Smooth muscle cell (in vitro differentiated cells): ENCODE results near the gene TSPAN9. TPM values are rescaled to one million over a fixed set of nuclear protein-coding genes. Genes with fewer than 3 reads are reported as not detected.

Source experiments
- DNase-seq: peaks from one replicate; lab custom pipeline; 2025; ENCODE audit not compliant: unreplicated experiment; lab: John Stamatoyannopoulos, UW
- H2AFZ ChIP-seq: fragments of 200-600 bp; sonication (generic); 2 replicates; pipeline ENCODE4 v1.6.0; 2016; ENCODE audit warnings: antibody characterized with exemption, low read depth, mild to moderate bottlenecking
- H3F3A ChIP-seq: fragments of 200-600 bp; sonication (generic); 2 replicates; pipeline ENCODE4 v1.6.0; 2017; ENCODE audit warnings: antibody characterized with exemption, low read depth
- H3K27ac ChIP-seq: fragments of 200-600 bp; sonication (generic); 2 replicates; pipeline ENCODE4 v1.5.1; 2016; ENCODE audit warnings: low read depth, mild to moderate bottlenecking
- H3K27me3 ChIP-seq: fragments of 200-600 bp; sonication (generic); 2 replicates; pipeline ENCODE4 v1.6.1; 2016; ENCODE audit warnings: low read depth, mild to moderate bottlenecking
- H3K36me3 ChIP-seq: fragments of 200-600 bp; sonication (generic); 2 replicates; pipeline ENCODE4 v1.5.1; 2016; ENCODE audit warnings: low read depth
- H3K4me1 ChIP-seq: fragments of 200-600 bp; sonication (generic); 2 replicates; pipeline ENCODE4 v1.5.1; 2016; ENCODE audit warnings: low read depth
- H3K4me2 ChIP-seq: fragments of 200-600 bp; sonication (generic); 2 replicates; pipeline ENCODE4 v1.6.0; 2016; ENCODE audit warnings: mild to moderate bottlenecking
- H3K4me3 ChIP-seq: fragments of 200-600 bp; sonication (generic); 2 replicates; pipeline ENCODE4 v1.5.1; 2016; ENCODE audit warnings: mild to moderate bottlenecking
- H3K79me2 ChIP-seq: fragments of 200-600 bp; sonication (generic); 2 replicates; pipeline ENCODE4 v1.6.0; 2016; ENCODE audit warnings: low read depth, mild to moderate bottlenecking
- H3K9ac ChIP-seq: fragments of 200-600 bp; sonication (generic); 2 replicates; pipeline ENCODE4 v1.6.0; 2016; ENCODE audit warnings: low read depth
- H3K9me3 ChIP-seq: fragments of 200-600 bp; sonication (generic); replicated peaks from 2 replicates; pipeline ENCODE4 v1.5.1; 2016; ENCODE audit warnings: low read depth
- H4K20me1 ChIP-seq: fragments of 200-600 bp; sonication (generic); 2 replicates; pipeline ENCODE4 v1.6.0; 2016; ENCODE audit warnings: low read depth
- CTCF ChIP-seq: fragments of 200-600 bp; sonication (generic); IDR thresholded peaks from 2 replicates; pipeline ENCODE4 v1.5.1; 2017; ENCODE audit warnings: borderline replicate concordance, mild to moderate bottlenecking, antibody characterized with exemption; ENCODE audit not compliant: insufficient read depth, poor library complexity, severe bottlenecking
- WGBS: methylation state at CpG from one replicate; pipeline ENCODE4 v1.1.7; 2016; ENCODE audit warnings: low lambda C conversion rate; 5-methylcytosine and 5-hydroxymethylcytosine counted together
- polyA plus RNA-seq: library from polyadenylated mRNA; unstranded; fragments of >200 nt; fragmentation: Nextera tagmentation; extraction: Ambion mirVana; gene quantifications from 2 replicates; pipeline ENCODE4 v1.2.1, GENCODE V29; 2016
- total RNA-seq: library from RNA; depleted of rRNA; stranded (reverse); fragments of >200 nt; gene quantifications from 2 replicates; pipeline ENCODE4 v1.2.3, GENCODE V29; 2014

The TSPAN9 gene
- total and polyA plus RNA-seq, 2 experiments from 2014 or later: 17.7 to 29.8 TPM

- 91% methylated on average over 7 of the region's 7 CpGs for WGBS
- no peak overlapping the region for H2AFZ ChIP-seq
- H3F3A ChIP-seq: no peaks in the 10 kb centered on the region
- H3K4me1 ChIP-seq: peaks cover 9% of the 10 kb centered on the region
- no peak for DNase-seq
- H3K9me3 ChIP-seq: no peaks in the 10 kb centered on the region
- no peak overlapping the region for H3K27ac ChIP-seq
- TF ChIP-seq CTCF: no peak
- no peak overlapping the region for H3K4me3 ChIP-seq
- peaks cover 13% of the 10 kb centered on the region for H3K79me2 ChIP-seq
- peaks cover 65% of the 10 kb centered on the region for H4K20me1 ChIP-seq
- no peak overlapping the region for H3K4me2 ChIP-seq
- H3K27me3 ChIP-seq: no peaks in the 10 kb centered on the region
- H3K36me3 ChIP-seq: no peaks in the 10 kb centered on the region
- H3K9ac ChIP-seq: no peak overlapping the region
Measured at GRCh38 chr12:3091038-3091319, 13.8 kb downstream of the TSPAN9 start.

GRCh38 chr12:3091382-3092241 is 14.4 kb downstream of the TSPAN9 start:
- WGBS: 88% methylated on average over 8 of the region's 8 CpGs
- Histone ChIP-seq H3K4me2 (no peak overlapping the region), H2AFZ (no peak overlapping the region), H3K36me3 (no peaks in the 10 kb centered on the region), H3K79me2 (peaks cover 8% of the 10 kb centered on the region), H3K4me3 (no peak overlapping the region), H3F3A (no peaks in the 10 kb centered on the region), H3K27ac (no peak overlapping the region), H3K9ac (no peak overlapping the region), H3K9me3 (no peaks in the 10 kb centered on the region), H4K20me1 (peaks cover 58% of the 10 kb centered on the region), H3K4me1 (peaks cover 9% of the 10 kb centered on the region), H3K27me3 (no peaks in the 10 kb centered on the region)
- no peak for DNase-seq
- TF ChIP-seq CTCF: no peak

GRCh38 chr12:3092764-3093163 is 15.6 kb downstream of the TSPAN9 start:
- Histone ChIP-seq H3F3A (no peaks in the 10 kb centered on the region), H3K9me3 (no peaks in the 10 kb centered on the region), H3K4me1 (peaks cover 13% of the 10 kb centered on the region), H3K27ac (no peak overlapping the region), H2AFZ (no peak overlapping the region), H3K4me2 (no peak overlapping the region), H3K4me3 (no peak overlapping the region), H4K20me1 (peaks cover 60% of the 10 kb centered on the region), H3K36me3 (no peaks in the 10 kb centered on the region), H3K27me3 (no peaks in the 10 kb centered on the region), H3K9ac (no peak overlapping the region), H3K79me2 (peaks cover 9% of the 10 kb centered on the region)
- over 99% methylated on average over 10 of the region's 10 CpGs for WGBS
- DNase-seq: no peak
- no peak for TF ChIP-seq CTCF
